Body of pancreas (tissue), 4 donors: ENCODE results near the gene IL34.

Experiments
- CTCF ChIP-seq, 7 experiments: fragments of 450-650 bp in 4 of 7; fragments of 200-600 bp in 3 of 7; sonication (generic) in 3 of 7; IDR thresholded peaks; one replicate each; pipeline ENCODE4 v1.5.1; 2016 to 2019; ENCODE audit warnings: antibody characterized with exemption in 7 of 7
- POLR2A ChIP-seq, 3 donors: fragments of 450-650 bp; IDR thresholded peaks; one replicate each; pipeline ENCODE4 v1.6.1; 2016; ENCODE audit warnings: antibody characterized with exemption in 3 of 3, mild to moderate bottlenecking in 2 of 3

- no peak for TF ChIP-seq CTCF (IDR thresholded peaks at IDR 0.05)
- no peak for TF ChIP-seq POLR2A (IDR thresholded peaks at IDR 0.05)
These were observed 35.3 kb downstream of the IL34 start for GRCh38 chr16:70681382-70682238.
